Measurements from ENCODE around the gene CEP120. TPM values are rescaled to one million over a fixed set of nuclear protein-coding genes. Genes with fewer than 3 reads are reported as not detected.
"Not testable (repeated sequence)": the region's sequence is repeated elsewhere in the genome, so short reads cannot be mapped to it uniquely, and the experiment has no call there.

CEP120 gene
- total RNA-seq, 6 experiments from 2014 or later, result 5.7 to 12.7 (median 7.1) TPM

DNA sequence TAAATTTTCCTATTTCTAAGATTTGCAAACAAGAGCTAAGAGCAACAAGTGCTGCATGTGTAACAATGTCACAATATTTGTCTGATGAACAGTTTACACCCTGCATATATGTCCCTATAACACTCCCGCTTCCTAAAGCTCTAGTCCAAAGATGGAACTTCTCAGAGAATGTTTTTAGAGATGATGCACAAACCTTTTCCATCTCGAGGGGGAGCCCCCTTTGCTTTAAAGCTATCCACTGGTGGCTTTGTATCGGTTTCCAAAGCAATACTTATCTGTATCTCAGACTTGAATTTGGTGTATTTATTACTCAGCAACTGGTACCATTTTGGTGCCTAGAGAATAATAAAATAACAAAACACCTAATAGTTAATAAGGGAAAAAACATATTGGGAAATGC lies 11.0 kb downstream of the CEP120 start:
- DNase-seq, result no peak
- no peak for ATAC-seq
- H3K27ac ChIP-seq, result no peak overlapping the region
- H3K4me3 ChIP-seq, result no peak overlapping the region
- intact Hi-C loops (cut with DNase I), result no loop called here
- peaks cover 0 to 37% (median 5%) of the 10 kb centered on the region in 4 donors for H3K36me3 ChIP-seq
- no peaks in the 10 kb centered on the region for H3K4me1 ChIP-seq
- TF ChIP-seq, protein P1, sequence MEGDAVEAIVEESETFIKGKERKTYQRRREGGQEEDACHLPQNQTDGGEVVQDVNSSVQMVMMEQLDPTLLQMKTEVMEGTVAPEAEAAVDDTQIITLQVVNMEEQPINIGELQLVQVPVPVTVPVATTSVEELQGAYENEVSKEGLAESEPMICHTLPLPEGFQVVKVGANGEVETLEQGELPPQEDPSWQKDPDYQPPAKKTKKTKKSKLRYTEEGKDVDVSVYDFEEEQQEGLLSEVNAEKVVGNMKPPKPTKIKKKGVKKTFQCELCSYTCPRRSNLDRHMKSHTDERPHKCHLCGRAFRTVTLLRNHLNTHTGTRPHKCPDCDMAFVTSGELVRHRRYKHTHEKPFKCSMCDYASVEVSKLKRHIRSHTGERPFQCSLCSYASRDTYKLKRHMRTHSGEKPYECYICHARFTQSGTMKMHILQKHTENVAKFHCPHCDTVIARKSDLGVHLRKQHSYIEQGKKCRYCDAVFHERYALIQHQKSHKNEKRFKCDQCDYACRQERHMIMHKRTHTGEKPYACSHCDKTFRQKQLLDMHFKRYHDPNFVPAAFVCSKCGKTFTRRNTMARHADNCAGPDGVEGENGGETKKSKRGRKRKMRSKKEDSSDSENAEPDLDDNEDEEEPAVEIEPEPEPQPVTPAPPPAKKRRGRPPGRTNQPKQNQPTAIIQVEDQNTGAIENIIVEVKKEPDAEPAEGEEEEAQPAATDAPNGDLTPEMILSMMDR (IDR thresholded peaks at IDR 0.05), result no peak
- H3K9me3 ChIP-seq, result no peaks in the 10 kb centered on the region
- H3K27me3 ChIP-seq, result no peaks in the 10 kb centered on the region
- 76% methylated on average over 3 of the region's 3 CpGs for WGBS (ENCODE audit: insufficient coverage, low coverage, low lambda C conversion rate, missing lambda C conversion rate)

- peaks cover 0 to 25% (median 2%) of the 10 kb centered on the region in 4 donors for H3K36me3 ChIP-seq
- H3K4me1 ChIP-seq; H3K9me3 ChIP-seq; DNase-seq; H3K27me3 ChIP-seq; ATAC-seq; intact Hi-C loops (cut with DNase I); H3K4me3 ChIP-seq; H3K27ac ChIP-seq: not testable (repeated sequence)
- 100% methylated on average over 3 of the region's 12 CpGs for whole genome bisulfite sequencing (ENCODE audit: insufficient coverage, low coverage, low lambda C conversion rate, missing lambda C conversion rate)
Measured at GRCh38 chr5:123401999-123402398, 21.2 kb downstream of the CEP120 start.

- no peaks in the 10 kb centered on the region for H3K9me3 ChIP-seq
- H3K4me3 ChIP-seq, result no peak overlapping the region
- H3K27me3 ChIP-seq, result no peaks in the 10 kb centered on the region
- 100% methylated on average over 2 of the region's 15 CpGs for WGBS (ENCODE audit: insufficient coverage, low coverage, low lambda C conversion rate, missing lambda C conversion rate)
- ATAC-seq, result no peak
- TF ChIP-seq, protein P1 (IDR thresholded peaks at IDR 0.05), result no peak
- no peak for TF ChIP-seq POLR2A (IDR thresholded peaks at IDR 0.05)
- H3K27ac ChIP-seq, result no peak overlapping the region
- DNase-seq, result no peak
- no peaks in the 10 kb centered on the region for H3K4me1 ChIP-seq
- intact Hi-C loops (cut with DNase I), result no loop called here
- peaks cover 0 to 25% (median 5%) of the 10 kb centered on the region in 4 donors for H3K36me3 ChIP-seq
Measured at GRCh38 chr5:123401320-123401719, 21.9 kb downstream of the CEP120 start.

DNA sequence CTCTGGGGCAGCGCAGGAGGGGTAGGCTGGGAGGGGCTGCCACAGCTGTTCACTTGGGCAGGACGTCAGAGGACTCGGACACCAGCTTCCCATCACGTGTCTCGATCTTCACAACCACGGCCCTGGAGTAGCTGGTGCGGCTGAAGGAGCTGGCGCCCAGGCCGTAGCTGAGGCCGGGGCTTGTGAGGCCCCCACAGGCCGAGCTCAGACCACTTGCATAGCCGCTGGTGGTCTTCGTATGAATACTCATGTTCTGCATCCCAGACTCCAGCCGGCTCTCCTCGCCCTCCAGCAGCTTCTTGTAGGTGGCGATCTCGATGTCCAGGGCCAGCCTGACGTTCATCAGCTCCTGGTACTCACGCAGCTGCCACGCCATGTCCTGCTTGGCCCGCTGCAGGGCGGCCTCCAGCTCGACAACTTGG lies 22.3 kb downstream of the CEP120 start:
- ATAC-seq; H3K27ac ChIP-seq; intact Hi-C loops (cut with DNase I); H3K9me3 ChIP-seq; H3K4me3 ChIP-seq; H3K4me1 ChIP-seq; H3K27me3 ChIP-seq: not testable (repeated sequence)
- 90% methylated on average over 2 of the region's 23 CpGs for WGBS (ENCODE audit: insufficient coverage, low coverage, low lambda C conversion rate, missing lambda C conversion rate)
- H3K36me3 ChIP-seq, result peaks cover 0 to 25% (median 5%) of the 10 kb centered on the region in 4 donors
- DNase-seq, result peak in 1 of 3 donors; percentile 29

DNA sequence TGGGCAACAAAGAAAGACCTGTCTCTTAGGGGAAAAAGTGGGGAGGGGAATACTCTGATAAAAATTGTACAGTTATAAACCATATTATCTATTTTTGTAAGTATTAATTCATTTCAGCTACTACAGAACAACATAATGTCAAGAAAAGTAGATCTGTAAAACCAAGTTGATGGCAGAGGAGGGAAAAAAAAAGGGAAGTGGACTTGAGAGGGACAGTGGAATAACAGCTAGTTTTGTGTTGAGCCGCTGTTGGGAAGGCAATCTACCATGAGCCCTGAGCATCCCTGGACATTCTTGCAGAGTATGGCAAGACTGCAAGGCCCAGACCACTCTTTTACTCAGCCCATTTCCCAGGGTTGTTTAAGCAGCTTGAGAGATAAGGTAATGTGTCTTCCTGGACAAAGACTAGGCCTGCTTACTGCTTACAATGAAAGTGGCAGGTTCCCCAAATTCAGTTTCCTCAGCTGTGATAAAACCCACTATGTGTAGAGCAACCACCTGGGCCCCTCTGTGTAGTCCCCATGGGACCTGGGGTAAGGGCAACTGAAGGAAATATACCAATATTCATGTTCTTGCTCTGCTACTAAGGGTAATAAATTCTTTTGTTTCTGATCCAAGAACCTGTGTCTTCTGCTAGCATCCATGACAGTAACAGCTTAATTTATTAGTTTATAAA lies 25.0 kb downstream of the CEP120 start:
- intact Hi-C loops (cut with DNase I), result no loop called here
- Histone ChIP-seq H3K9me3 (no peaks in the 10 kb centered on the region), H3K27me3 (no peaks in the 10 kb centered on the region), H3K36me3 (peaks cover 0 to 19% (median 5%) of the 10 kb centered on the region in 4 donors), H3K4me3 (no peak overlapping the region), H3K4me1 (no peaks in the 10 kb centered on the region), H3K27ac (no peak overlapping the region)
- TF ChIP-seq, protein P1 (IDR thresholded peaks at IDR 0.05), result no peak
- TF ChIP-seq POLR2A (IDR thresholded peaks at IDR 0.05), result no peak
- ATAC-seq, result no peak
- DNase-seq, result no peak
- WGBS (ENCODE audit: insufficient coverage, low coverage, low lambda C conversion rate, missing lambda C conversion rate), result 100% methylated on average over 1 of the region's 1 CpG
